ENCODE data around the gene WWOX.

The WWOX gene

GRCh38 chr16:79097166-79097565 is 997.7 kb downstream of the WWOX start:
- no peak for DNase-seq (ENCODE audit: extremely low read depth in 1 of 2, low read depth in 1 of 2)

GRCh38 chr16:79097771-79098170 is 998.3 kb downstream of the WWOX start:
- DNase-seq (ENCODE audit: extremely low read depth in 1 of 2, low read depth in 1 of 2), result no peak

- no peak for DNase-seq (ENCODE audit: extremely low read depth in 1 of 2, low read depth in 1 of 2)
Measured at GRCh38 chr16:79098907-79099306, 999.5 kb downstream of the WWOX start.

- DNase-seq (ENCODE audit: extremely low read depth in 1 of 2, low read depth in 1 of 2), result no peak
Measured at GRCh38 chr16:79099716-79100115, 1000.3 kb downstream of the WWOX start.

- DNase-seq (ENCODE audit: extremely low read depth in 1 of 2, low read depth in 1 of 2), result no peak
Measured at GRCh38 chr16:79100447-79100846, 1001.0 kb downstream of the WWOX start.

GRCh38 chr16:79101491-79101890 is 1002.0 kb downstream of the WWOX start:
- DNase-seq (ENCODE audit: extremely low read depth in 1 of 2, low read depth in 1 of 2), result no peak

GRCh38 chr16:79104567-79104966 is 1005.1 kb downstream of the WWOX start:
- DNase-seq (ENCODE audit: extremely low read depth in 1 of 2, low read depth in 1 of 2), result no peak

GRCh38 chr16:79107301-79107700 is 1007.8 kb downstream of the WWOX start:
- no peak for DNase-seq (ENCODE audit: extremely low read depth in 1 of 2, low read depth in 1 of 2)

GRCh38 chr16:79109771-79110170 is 1010.3 kb downstream of the WWOX start:
- DNase-seq (ENCODE audit: extremely low read depth in 1 of 2, low read depth in 1 of 2), result no peak

- DNase-seq (ENCODE audit: extremely low read depth in 1 of 2, low read depth in 1 of 2), result no peak
Measured at GRCh38 chr16:79110242-79110641, 1010.8 kb downstream of the WWOX start.

GRCh38 chr16:79110953-79111352 is 1011.5 kb downstream of the WWOX start:
- DNase-seq (ENCODE audit: extremely low read depth in 1 of 2, low read depth in 1 of 2), result no peak

GRCh38 chr16:79112462-79112861 is 1013.0 kb downstream of the WWOX start:
- no peak for DNase-seq (ENCODE audit: extremely low read depth in 1 of 2, low read depth in 1 of 2)

- no peak for DNase-seq (ENCODE audit: extremely low read depth in 1 of 2, low read depth in 1 of 2)
Measured at GRCh38 chr16:79113826-79114225, 1014.4 kb downstream of the WWOX start.

GRCh38 chr16:79114759-79115158 is 1015.3 kb downstream of the WWOX start:
- no peak for DNase-seq (ENCODE audit: extremely low read depth in 1 of 2, low read depth in 1 of 2)

- no peak for DNase-seq (ENCODE audit: extremely low read depth in 1 of 2, low read depth in 1 of 2)
Measured at GRCh38 chr16:79121906-79122305, 1022.5 kb downstream of the WWOX start.

- no peak for DNase-seq (ENCODE audit: extremely low read depth in 1 of 2, low read depth in 1 of 2)
Measured at GRCh38 chr16:79122343-79122742, 1022.9 kb downstream of the WWOX start.

- DNase-seq (ENCODE audit: extremely low read depth in 1 of 2, low read depth in 1 of 2), result no peak
Measured at GRCh38 chr16:79124016-79124756, 1024.7 kb downstream of the WWOX start.

GRCh38 chr16:79127766-79128165 is 1028.3 kb downstream of the WWOX start:
- DNase-seq (ENCODE audit: extremely low read depth in 1 of 2, low read depth in 1 of 2), result no peak

GRCh38 chr16:79128706-79129105 is 1029.3 kb downstream of the WWOX start:
- DNase-seq (ENCODE audit: extremely low read depth in 1 of 2, low read depth in 1 of 2), result no peak

- DNase-seq (ENCODE audit: extremely low read depth in 1 of 2, low read depth in 1 of 2), result no peak
Measured at GRCh38 chr16:79130616-79131015, 1031.2 kb downstream of the WWOX start.

GRCh38 chr16:79131321-79132075 is 1032.0 kb downstream of the WWOX start:
- no peak for DNase-seq (ENCODE audit: extremely low read depth in 1 of 2, low read depth in 1 of 2)

- no peak for DNase-seq (ENCODE audit: extremely low read depth in 1 of 2, low read depth in 1 of 2)
Measured at GRCh38 chr16:79132701-79133100, 1033.2 kb downstream of the WWOX start.

All from stimulated activated CD8-positive, alpha-beta memory T cell treated with anti-CD3 and anti-CD28 coated beads, Interleukin-7, amount 100 ng/mL, for 48 hours (primary cell).